Stomach smooth muscle (tissue), 2 donors: ENCODE measurements around the gene TAOK3.
"Not testable (repeated sequence)": the region's sequence is repeated elsewhere in the genome, so short reads cannot be mapped to it uniquely, and the experiment has no call there.

ENCODE experiments used
- H3K27ac ChIP-seq: one replicate; pipeline ENCODE4 v1.7.0; 2013; ENCODE audit warnings: mild to moderate bottlenecking, low read length, inconsistent platforms
- H3K27me3 ChIP-seq, 2 donors: one replicate each; pipeline ENCODE4 v1.7.0; 2013; ENCODE audit warnings: low read length in 2 of 2; ENCODE audit not compliant: insufficient read depth in 2 of 2, control insufficient read depth in 1 of 2
- H3K36me3 ChIP-seq, 2 donors: one replicate each; pipeline ENCODE4 v1.7.0; 2013; ENCODE audit warnings: low read length in 2 of 2; ENCODE audit not compliant: control insufficient read depth in 2 of 2, insufficient read depth in 2 of 2
- H3K4me1 ChIP-seq: one replicate; pipeline ENCODE4 v1.7.0; 2013; ENCODE audit warnings: low read length; ENCODE audit not compliant: control insufficient read depth, insufficient read depth
- H3K4me3 ChIP-seq, 2 donors: one replicate each; pipeline ENCODE4 v1.7.0; 2013; ENCODE audit warnings: low read length in 2 of 2
- H3K9ac ChIP-seq, 2 donors: one replicate each; pipeline ENCODE4 v1.7.0; 2013; ENCODE audit warnings: low read length in 2 of 2, mild to moderate bottlenecking in 1 of 2
- H3K9me3 ChIP-seq, 2 donors: one replicate each; pipeline ENCODE4 v1.7.0; 2013; ENCODE audit warnings: low read length in 2 of 2; ENCODE audit not compliant: control insufficient read depth in 2 of 2
- donor health status: healthy.
- donor health status: Pancreatic carcinoma.

Gene TAOK3

DNA sequence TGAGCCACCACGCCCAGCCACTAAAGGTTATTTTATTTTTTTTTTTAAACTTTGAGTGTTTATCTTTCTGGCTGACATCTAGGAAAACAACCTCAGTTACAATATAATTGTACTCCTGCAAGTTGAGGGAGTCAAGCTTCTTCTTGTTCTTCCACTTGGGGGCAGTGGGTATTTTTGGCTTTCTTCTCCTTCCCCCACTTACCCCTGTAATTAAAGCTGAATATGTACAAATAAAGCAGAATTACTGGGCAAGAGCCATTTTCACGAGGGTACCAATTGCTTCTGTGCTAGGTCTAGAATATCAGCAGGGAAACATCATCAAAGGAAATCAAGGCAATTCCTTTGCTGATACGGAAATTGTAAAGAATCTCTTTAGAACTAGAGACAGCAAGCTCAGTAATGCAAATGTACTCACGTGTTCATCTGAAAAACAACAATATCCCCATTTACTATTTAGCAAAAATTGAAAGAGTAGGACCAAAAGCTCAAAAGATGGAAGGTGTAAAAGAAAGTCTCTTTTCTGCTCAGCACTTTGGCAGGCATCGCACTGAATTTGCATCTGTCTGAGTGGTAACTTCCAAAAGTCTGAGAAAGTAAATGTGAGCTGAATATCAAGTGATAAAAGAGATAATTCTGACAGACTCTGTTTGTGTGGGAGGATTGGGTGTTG, 72.8 kb downstream of the TAOK3 start:
- Histone ChIP-seq H3K27me3 (no peaks in the 10 kb centered on the region), H3K4me3 (no peak overlapping the region), H3K27ac (no peak overlapping the region), H3K4me1 (no peaks in the 10 kb centered on the region), H3K36me3 (no peaks in the 10 kb centered on the region), H3K9ac (no peak overlapping the region), H3K9me3 (no peaks in the 10 kb centered on the region)

DNA sequence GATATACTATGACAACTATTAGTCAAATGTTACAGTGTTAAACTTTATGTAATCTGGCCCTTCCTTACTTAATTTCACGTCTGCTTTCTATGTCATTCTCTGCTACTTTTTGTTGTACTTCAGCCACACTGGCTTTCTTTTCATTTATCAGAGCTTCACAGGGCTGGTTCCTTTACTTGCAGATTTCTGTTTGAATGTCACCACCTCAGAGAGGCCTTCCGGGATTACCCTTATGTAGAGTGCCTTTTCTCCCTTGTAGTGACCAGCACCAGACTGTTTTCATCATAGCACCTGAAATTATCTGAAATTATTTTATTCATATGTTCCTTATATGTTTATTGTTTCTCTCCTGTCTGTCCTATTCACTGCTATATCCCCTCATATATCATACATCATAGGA, 75.4 kb downstream of the TAOK3 start:
- Histone ChIP-seq H3K36me3 (no peaks in the 10 kb centered on the region), H3K4me3 (no peak overlapping the region), H3K27ac (no peak overlapping the region), H3K9ac (no peak overlapping the region), H3K4me1 (no peaks in the 10 kb centered on the region), H3K27me3 (no peaks in the 10 kb centered on the region), H3K9me3 (no peaks in the 10 kb centered on the region)

DNA sequence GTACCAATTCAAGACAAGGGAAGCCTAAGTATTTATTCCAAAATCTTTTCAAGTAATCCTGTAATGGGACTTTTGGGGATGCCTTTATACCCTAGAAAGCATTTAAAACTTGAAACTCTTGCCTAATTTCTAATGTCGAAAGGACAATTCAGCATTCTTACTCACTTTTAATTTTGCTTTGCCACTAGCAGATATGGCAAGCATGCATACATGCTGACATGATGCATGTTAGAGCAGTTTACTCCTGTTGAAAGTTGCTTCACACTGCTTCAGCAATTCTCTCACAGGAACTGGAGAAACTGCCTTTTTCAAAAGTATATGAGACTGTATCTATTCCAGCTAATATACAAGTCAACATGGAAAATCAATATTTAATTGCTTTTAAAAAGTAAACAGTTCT, 79.9 kb downstream of the TAOK3 start:
- Histone ChIP-seq H3K9ac (no peak overlapping the region), H3K27ac (no peak overlapping the region), H3K36me3 (no peaks in the 10 kb centered on the region), H3K4me1 (no peaks in the 10 kb centered on the region), H3K27me3 (no peaks in the 10 kb centered on the region), H3K4me3 (no peak overlapping the region), H3K9me3 (no peaks in the 10 kb centered on the region)

DNA sequence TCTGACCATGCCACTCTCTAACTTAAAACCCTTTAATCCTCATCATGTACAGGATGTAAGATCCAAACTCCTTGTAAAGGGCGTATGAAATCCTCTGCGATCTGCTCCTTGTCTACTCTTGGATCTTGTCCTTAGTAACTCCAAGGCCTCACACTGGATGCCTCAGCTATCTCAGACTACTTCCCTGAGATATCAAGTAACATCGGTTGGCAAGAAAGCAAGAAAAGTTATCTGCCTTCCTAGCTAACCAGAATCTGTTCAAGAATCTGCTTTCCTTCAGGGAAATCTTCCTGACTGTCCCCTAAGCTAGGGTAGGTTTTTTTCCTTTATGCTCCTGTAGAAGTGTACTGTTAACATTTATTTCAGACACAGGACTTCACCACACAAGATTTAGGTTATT, 82.6 kb downstream of the TAOK3 start:
- Histone ChIP-seq H3K4me1 (no peaks in the 10 kb centered on the region), H3K27ac (no peak overlapping the region), H3K9me3 (no peaks in the 10 kb centered on the region), H3K36me3 (no peaks in the 10 kb centered on the region), H3K4me3 (no peak overlapping the region), H3K9ac (no peak overlapping the region), H3K27me3 (no peaks in the 10 kb centered on the region)

DNA sequence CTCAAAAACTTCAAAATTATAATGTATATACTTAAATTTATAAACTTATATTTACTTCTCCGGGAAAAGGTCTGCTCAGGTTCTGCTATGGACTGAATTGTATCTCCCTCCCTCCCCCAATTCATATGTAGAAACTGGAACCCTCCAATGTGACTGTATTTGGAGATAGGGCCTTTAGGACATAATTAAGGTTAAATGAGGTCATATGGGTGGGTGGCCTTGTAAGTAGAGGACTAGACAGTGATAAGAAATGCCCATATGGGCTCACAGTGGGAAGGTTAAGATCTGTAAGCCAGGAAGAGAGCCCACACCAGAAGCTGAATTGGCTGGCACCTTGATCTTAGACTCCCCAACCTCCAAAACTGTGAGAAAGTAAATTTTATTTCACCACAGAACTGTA, 84.5 kb downstream of the TAOK3 start:
- H3K27ac ChIP-seq: no peak overlapping the region
- H3K9me3 ChIP-seq: no peaks in the 10 kb centered on the region
- H3K4me3 ChIP-seq: no peak overlapping the region
- H3K27me3 ChIP-seq: no peaks in the 10 kb centered on the region
- no peaks in the 10 kb centered on the region for H3K36me3 ChIP-seq
- no peaks in the 10 kb centered on the region for H3K4me1 ChIP-seq
- H3K9ac ChIP-seq: no peak overlapping the region

DNA sequence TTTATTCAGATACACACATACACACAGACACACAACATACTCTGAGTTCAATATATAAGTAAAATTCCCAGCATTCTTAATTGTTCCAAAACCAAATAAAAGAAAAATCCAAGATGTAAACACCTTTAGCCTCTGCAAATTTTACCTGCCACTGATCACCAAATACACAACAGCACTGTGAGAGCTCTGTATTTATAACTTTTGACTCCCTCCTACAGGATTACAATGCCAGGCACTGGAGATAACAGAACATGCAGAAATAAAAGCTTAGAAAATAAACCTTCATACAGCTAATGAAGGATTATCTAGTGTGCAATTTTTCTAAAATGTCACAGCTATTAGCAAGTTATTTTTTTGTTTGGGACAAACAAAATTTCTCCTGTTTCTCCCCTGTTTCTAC, 85.0 kb downstream of the TAOK3 start:
- Histone ChIP-seq H3K36me3 (no peaks in the 10 kb centered on the region), H3K4me1 (no peaks in the 10 kb centered on the region)

DNA sequence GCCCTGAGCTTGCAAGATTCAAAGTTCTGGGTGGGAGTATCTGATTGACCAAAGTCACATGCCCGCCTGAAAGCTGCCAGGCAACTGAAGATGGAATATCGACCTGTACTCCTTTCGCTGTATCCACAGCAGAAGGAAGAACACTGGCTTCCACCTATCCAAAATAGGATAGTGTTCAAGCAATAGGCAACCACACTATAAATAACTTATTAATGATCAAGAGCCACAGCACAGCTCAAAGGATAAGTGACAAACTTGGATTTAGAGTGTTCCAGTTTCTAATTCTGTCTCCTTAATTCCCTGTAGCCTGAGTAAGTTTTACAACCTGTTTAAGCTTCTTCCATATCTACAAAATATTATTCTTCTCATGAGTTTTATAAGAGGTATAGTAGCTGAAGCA, 89.9 kb downstream of the TAOK3 start:
- H3K27me3 ChIP-seq: no peaks in the 10 kb centered on the region
- no peaks in the 10 kb centered on the region for H3K4me1 ChIP-seq
- no peak overlapping the region for H3K4me3 ChIP-seq
- no peak overlapping the region for H3K9ac ChIP-seq
- no peaks in the 10 kb centered on the region for H3K36me3 ChIP-seq
- H3K9me3 ChIP-seq: no peaks in the 10 kb centered on the region
- H3K27ac ChIP-seq: no peak overlapping the region

More for the DNA sequence above, 85.0 kb downstream of the TAOK3 start:
- no peaks in the 10 kb centered on the region for H3K27me3 ChIP-seq
- H3K4me3 ChIP-seq: no peak overlapping the region
- H3K27ac ChIP-seq: no peak overlapping the region
- no peak overlapping the region for H3K9ac ChIP-seq
- H3K9me3 ChIP-seq: no peaks in the 10 kb centered on the region

DNA sequence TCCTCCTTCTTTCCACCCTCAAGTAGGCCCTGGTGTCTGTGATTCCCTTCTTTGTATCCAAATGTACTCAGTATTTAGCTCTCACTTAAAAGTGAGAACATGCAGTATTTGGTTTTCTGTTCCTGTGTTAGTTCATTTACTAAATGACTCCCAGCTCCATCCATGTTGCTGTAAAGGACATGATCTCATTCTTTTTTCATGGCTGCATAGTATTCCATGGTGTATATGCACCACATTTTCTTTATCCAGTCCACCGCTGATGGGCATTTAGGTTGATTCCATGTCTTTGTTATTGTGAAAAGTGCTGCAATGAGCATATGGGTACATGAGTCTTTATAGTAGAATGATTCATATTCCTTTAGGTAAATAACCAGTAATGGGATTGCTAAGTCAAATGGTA, 94.4 kb downstream of the TAOK3 start:
- H3K4me3 ChIP-seq, H3K9ac ChIP-seq, H3K27ac ChIP-seq, H3K4me1 ChIP-seq, H3K27me3 ChIP-seq, H3K36me3 ChIP-seq, H3K9me3 ChIP-seq: not testable (repeated sequence)

DNA sequence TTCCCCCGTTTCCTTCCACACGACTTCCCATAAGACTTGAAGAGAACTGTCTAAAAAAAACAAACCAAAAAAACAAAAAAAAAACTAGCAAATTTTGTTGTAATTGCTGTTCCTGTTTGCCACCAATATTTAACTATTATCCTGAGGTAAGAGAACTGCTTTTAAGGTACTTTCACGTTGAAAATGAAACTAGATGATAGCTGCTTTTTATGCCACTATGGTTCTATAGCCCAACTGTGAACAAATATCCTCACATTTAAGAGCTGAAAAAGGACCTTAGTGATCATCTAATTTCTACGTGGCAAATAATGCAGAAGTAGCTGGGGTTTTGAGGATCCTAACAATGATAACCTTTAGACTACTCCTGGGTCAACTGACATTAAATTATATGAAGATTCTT, 98.6 kb downstream of the TAOK3 start:
- H3K36me3 ChIP-seq: no peaks in the 10 kb centered on the region
- H3K27me3 ChIP-seq: no peaks in the 10 kb centered on the region
- H3K9me3 ChIP-seq: no peaks in the 10 kb centered on the region
- H3K9ac ChIP-seq: no peak overlapping the region
- H3K27ac ChIP-seq: no peak overlapping the region
- H3K4me3 ChIP-seq: no peak overlapping the region
- no peaks in the 10 kb centered on the region for H3K4me1 ChIP-seq

DNA sequence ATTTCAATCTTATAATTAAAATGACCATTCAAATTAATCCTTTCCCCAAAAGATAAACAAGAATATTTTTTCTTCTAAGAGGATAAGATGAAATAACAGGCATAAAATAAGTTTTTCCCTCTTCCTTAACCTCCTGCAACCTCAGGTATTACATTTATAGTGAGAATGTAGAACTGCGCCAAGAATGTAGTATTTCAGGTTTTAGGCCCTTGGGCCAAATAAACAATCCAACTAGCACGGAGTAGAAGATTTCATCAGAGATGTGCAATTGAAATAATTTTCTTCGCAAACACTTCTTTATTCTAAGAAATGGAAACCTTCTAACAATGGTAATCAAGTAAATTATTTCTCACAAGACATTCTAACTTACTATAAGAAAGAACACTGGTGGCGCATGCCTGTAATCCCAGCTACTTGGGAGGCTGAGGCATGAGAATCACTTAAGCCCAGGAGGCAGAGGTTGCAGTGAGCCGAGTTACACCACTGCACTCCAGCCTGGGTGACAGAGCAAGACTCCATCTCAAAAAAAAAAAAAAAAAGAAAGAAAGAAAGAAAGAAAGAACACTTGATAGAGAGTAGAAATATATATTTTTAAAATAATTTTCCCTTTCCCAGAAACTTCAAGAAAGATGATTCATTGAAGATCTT, 100.8 kb downstream of the TAOK3 start:
- Histone ChIP-seq H3K36me3 (no peaks in the 10 kb centered on the region), H3K27ac (no peak overlapping the region), H3K27me3 (no peaks in the 10 kb centered on the region), H3K4me3 (no peak overlapping the region), H3K4me1 (no peaks in the 10 kb centered on the region), H3K9me3 (no peaks in the 10 kb centered on the region), H3K9ac (no peak overlapping the region)

DNA sequence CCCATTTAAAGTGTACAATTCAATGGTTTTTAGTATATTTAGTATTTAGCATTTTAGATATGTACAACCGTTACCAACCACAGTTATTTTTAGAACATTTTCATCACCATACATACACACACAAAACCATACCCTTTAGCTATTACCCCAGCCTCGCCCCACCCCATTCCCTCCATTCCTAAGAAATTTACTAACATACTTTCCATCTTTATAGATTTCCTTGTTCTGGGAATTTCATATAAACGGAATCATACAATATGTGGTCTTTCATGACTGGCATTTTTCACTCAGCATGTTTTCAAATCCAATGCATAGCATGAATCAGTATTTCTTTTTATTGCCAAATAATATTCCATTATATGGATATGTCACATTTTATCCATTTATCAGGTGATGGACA, 101.5 kb downstream of the TAOK3 start:
- Histone ChIP-seq H3K9me3 (no peaks in the 10 kb centered on the region), H3K36me3 (no peaks in the 10 kb centered on the region), H3K27ac (no peak overlapping the region), H3K27me3 (no peaks in the 10 kb centered on the region), H3K4me3 (no peak overlapping the region), H3K4me1 (no peaks in the 10 kb centered on the region), H3K9ac (no peak overlapping the region)
